ENCODE results near the gene ARCN1. TPM values are rescaled to one million over a fixed set of nuclear protein-coding genes. Genes with fewer than 3 reads are reported as not detected.

The ARCN1 gene
- 10 to 100 TPM; 44.7 to 58.0 TPM for polyA plus RNA-seq

- WGBS, 2 donors = 0 to 1% methylated on average over 54 to 55 of the region's 55 CpGs
Observed at GRCh38 chr11:118572061-118572980, at the start of gene ARCN1. TSS of gene ARCN1 (plus strand) at chr11:118572409. CDS start at chr11:118572548, 139 bp downstream.

DNA sequence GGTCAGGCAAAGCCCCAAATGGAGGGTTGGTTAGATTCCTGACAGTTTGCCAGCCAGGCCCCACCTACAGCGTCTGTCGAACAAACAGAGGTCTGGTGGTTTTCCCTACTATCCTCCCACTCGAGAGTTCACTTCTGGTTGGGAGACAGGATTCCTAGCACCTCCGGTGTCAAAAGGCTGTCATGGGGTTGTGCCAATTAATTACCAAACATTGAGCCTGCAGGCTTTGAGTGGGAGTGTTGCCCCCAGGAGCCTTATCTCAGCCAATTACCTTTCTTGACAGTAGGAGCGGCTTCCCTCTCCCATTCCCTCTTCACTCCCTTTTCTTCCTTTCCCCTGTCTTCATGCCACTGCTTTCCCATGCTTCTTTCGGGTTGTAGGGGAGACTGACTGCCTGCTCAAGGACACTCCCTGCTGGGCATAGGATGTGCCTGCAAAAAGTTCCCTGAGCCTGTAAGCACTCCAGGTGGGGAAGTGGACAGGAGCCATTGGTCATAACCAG, 49.6 kb upstream of the ARCN1 start:
- Histone ChIP-seq H3K36me3 (ENCODE audit: control insufficient read depth in 2 of 2, insufficient read depth in 2 of 2, low read length in 1 of 2) (peaks cover 3 to 22% of the 10 kb centered on the region in 2 donors), H3K4me1 (ENCODE audit: control insufficient read depth in 2 of 2, insufficient read depth in 2 of 2, low read length in 1 of 2) (no peaks in the 10 kb centered on the region), H3K27ac (ENCODE audit: low read depth in 2 of 2, low read length in 1 of 2) (no peak overlapping the region), H3K4me3 (ENCODE audit: low read depth in 1 of 2, low read length in 2 of 2) (no peak overlapping the region), H3K9me3 (ENCODE audit: control insufficient read depth in 2 of 2, insufficient read depth in 1 of 2, low read depth in 1 of 2, low read length in 1 of 2) (no peaks in the 10 kb centered on the region), H3K27me3 (ENCODE audit: control insufficient read depth in 1 of 2, insufficient read depth in 2 of 2, low read length in 2 of 2) (no peaks in the 10 kb centered on the region)
- WGBS, 2 donors = 45 to 47% methylated on average over 6 of the region's 6 CpGs

More at GRCh38 chr11:118572061-118572980, at the start of gene ARCN1:
- Histone ChIP-seq H3K4me3 (ENCODE audit: low read depth in 1 of 2, low read length in 2 of 2) (peak within 1 kb of the TSS; percentile 88 to 91), H3K27me3 (ENCODE audit: control insufficient read depth in 1 of 2, insufficient read depth in 2 of 2, low read length in 2 of 2) (no peaks in the 10 kb centered on the region), H3K4me1 (ENCODE audit: control insufficient read depth in 2 of 2, insufficient read depth in 2 of 2, low read length in 1 of 2) (peaks cover 0 to 2% of the 10 kb centered on the region in 2 donors), H3K9me3 (ENCODE audit: control insufficient read depth in 2 of 2, insufficient read depth in 1 of 2, low read depth in 1 of 2, low read length in 1 of 2) (no peaks in the 10 kb centered on the region), H3K36me3 (ENCODE audit: control insufficient read depth in 2 of 2, insufficient read depth in 2 of 2, low read length in 1 of 2) (no peaks in the 10 kb centered on the region), H3K27ac (ENCODE audit: low read depth in 2 of 2, low read length in 1 of 2) (peak within 1 kb of the TSS; percentile 93 to 97)

DNA sequence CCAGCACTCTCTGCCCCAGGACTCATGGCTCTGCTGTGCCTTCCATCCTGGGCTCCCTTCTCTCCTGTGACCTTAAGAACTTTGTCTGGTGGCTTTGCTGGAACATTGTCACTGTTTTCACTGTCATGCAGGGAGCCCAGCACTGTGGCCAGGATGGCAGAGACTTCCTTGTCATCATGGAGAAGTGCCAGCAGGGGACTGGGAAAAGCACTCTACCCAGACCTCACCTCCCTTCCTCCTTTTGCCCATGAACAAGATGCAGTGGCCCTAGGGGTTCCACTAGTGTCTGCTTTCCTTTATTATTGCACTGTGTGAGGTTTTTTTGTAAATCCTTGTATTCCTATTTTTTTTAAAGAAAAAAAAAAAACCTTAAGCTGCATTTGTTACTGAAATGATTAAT, 47.9 kb upstream of the ARCN1 start:
- Histone ChIP-seq H3K27me3 (ENCODE audit: control insufficient read depth in 1 of 2, insufficient read depth in 2 of 2, low read length in 2 of 2) (no peaks in the 10 kb centered on the region), H3K36me3 (ENCODE audit: control insufficient read depth in 2 of 2, insufficient read depth in 2 of 2, low read length in 1 of 2) (peaks cover 3 to 22% of the 10 kb centered on the region in 2 donors), H3K4me3 (ENCODE audit: low read depth in 1 of 2, low read length in 2 of 2) (no peak overlapping the region), H3K27ac (ENCODE audit: low read depth in 2 of 2, low read length in 1 of 2) (no peak overlapping the region), H3K4me1 (ENCODE audit: control insufficient read depth in 2 of 2, insufficient read depth in 2 of 2, low read length in 1 of 2) (peaks cover 2 to 6% of the 10 kb centered on the region in 2 donors), H3K9me3 (ENCODE audit: control insufficient read depth in 2 of 2, insufficient read depth in 1 of 2, low read depth in 1 of 2, low read length in 1 of 2) (no peaks in the 10 kb centered on the region)

DNA sequence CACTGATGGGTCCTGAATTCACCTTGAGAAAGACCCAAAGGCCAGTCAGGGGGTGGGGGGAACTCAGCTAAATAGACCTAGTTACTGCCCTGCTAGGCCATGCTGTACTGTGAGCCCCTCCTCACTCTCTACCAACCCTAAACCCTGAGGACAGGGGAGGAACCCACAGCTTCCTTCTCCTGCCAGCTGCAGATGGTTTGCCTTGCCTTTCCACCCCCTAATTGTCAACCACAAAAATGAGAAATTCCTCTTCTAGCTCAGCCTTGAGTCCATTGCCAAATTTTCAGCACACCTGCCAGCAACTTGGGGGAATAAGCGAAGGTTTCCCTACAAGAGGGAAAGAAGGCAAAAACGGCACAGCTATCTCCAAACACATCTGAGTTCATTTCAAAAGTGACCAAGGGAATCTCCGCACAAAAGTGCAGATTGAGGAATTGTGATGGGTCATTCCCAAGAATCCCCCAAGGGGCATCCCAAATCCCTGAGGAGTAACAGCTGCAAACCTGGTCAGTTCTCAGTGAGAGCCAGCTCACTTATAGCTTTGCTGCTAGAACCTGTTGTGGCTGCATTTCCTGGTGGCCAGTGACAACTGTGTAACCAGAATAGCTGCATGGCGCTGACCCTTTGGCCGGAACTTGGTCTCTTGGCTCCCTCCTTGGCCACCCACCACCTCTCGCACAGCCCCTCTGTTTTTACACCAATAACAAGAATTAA, 47.3 kb upstream of the ARCN1 start:
- Histone ChIP-seq H3K9me3 (ENCODE audit: control insufficient read depth in 2 of 2, insufficient read depth in 1 of 2, low read depth in 1 of 2, low read length in 1 of 2) (no peaks in the 10 kb centered on the region), H3K27ac (ENCODE audit: low read depth in 2 of 2, low read length in 1 of 2) (no peak overlapping the region), H3K4me3 (ENCODE audit: low read depth in 1 of 2, low read length in 2 of 2) (no peak overlapping the region), H3K36me3 (ENCODE audit: control insufficient read depth in 2 of 2, insufficient read depth in 2 of 2, low read length in 1 of 2) (peaks cover 3 to 20% of the 10 kb centered on the region in 2 donors), H3K27me3 (ENCODE audit: control insufficient read depth in 1 of 2, insufficient read depth in 2 of 2, low read length in 2 of 2) (no peaks in the 10 kb centered on the region), H3K4me1 (ENCODE audit: control insufficient read depth in 2 of 2, insufficient read depth in 2 of 2, low read length in 1 of 2) (peaks cover 2 to 9% of the 10 kb centered on the region in 2 donors)
- WGBS, 2 donors = 82 to 85% methylated on average over 6 of the region's 6 CpGs

- Histone ChIP-seq H3K27ac (ENCODE audit: low read depth in 2 of 2, low read length in 1 of 2) (no peak overlapping the region), H3K27me3 (ENCODE audit: control insufficient read depth in 1 of 2, insufficient read depth in 2 of 2, low read length in 2 of 2) (no peaks in the 10 kb centered on the region), H3K4me3 (ENCODE audit: low read depth in 1 of 2, low read length in 2 of 2) (no peak overlapping the region), H3K9me3 (ENCODE audit: control insufficient read depth in 2 of 2, insufficient read depth in 1 of 2, low read depth in 1 of 2, low read length in 1 of 2) (no peaks in the 10 kb centered on the region), H3K4me1 (ENCODE audit: control insufficient read depth in 2 of 2, insufficient read depth in 2 of 2, low read length in 1 of 2) (peaks cover 2 to 15% of the 10 kb centered on the region in 2 donors), H3K36me3 (ENCODE audit: control insufficient read depth in 2 of 2, insufficient read depth in 2 of 2, low read length in 1 of 2) (peaks cover 3 to 17% of the 10 kb centered on the region in 2 donors)
- 82 to 83% methylated on average over 2 of the region's 2 CpGs for WGBS, 2 donors
Observed at GRCh38 chr11:118526688-118527087, 45.5 kb upstream of the ARCN1 start.

DNA sequence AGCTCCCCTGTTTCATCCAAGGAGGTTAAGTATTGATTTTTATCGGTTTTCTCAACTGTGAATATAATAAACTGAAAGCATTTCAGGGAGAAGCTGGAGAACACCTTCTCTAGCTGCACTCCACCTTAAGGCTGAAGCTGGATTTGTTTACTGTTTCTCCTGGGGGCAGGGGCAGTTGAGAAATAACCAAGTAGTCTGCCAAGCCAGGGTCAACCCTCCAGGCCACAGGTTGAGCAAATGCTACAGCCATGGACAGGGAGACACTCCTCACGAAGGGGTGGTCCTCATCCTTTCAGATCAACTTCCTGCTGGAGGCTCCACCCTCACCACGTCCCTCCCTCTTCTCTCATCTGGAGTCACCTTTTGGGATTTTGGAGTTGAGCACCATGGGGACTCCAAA, 45.1 kb upstream of the ARCN1 start, which contains the start of gene TTC36:
TTC36 (plus strand) TSS at position 366 of the 400 bp plus-strand sequence; CDS start at position 387, 21 bp downstream.
- H3K9me3 ChIP-seq (ENCODE audit: control insufficient read depth in 2 of 2, insufficient read depth in 1 of 2, low read depth in 1 of 2, low read length in 1 of 2) = no peaks in the 10 kb centered on the region
- peaks cover 3 to 12% of the 10 kb centered on the region in 2 donors for H3K36me3 ChIP-seq (ENCODE audit: control insufficient read depth in 2 of 2, insufficient read depth in 2 of 2, low read length in 1 of 2)
- peaks cover 2 to 18% of the 10 kb centered on the region in 2 donors for H3K4me1 ChIP-seq (ENCODE audit: control insufficient read depth in 2 of 2, insufficient read depth in 2 of 2, low read length in 1 of 2)
- H3K27ac ChIP-seq (ENCODE audit: low read depth in 2 of 2, low read length in 1 of 2) = no peak within 1 kb of the TSS
- 52 to 57% methylated on average over 3 of the region's 3 CpGs for WGBS, 2 donors
- H3K4me3 ChIP-seq (ENCODE audit: low read depth in 1 of 2, low read length in 2 of 2) = no peak within 1 kb of the TSS
- no peaks in the 10 kb centered on the region for H3K27me3 ChIP-seq (ENCODE audit: control insufficient read depth in 1 of 2, insufficient read depth in 2 of 2, low read length in 2 of 2)

- H3K27ac ChIP-seq (ENCODE audit: low read depth in 2 of 2, low read length in 1 of 2) = no peak overlapping the region
- H3K4me1 ChIP-seq (ENCODE audit: control insufficient read depth in 2 of 2, insufficient read depth in 2 of 2, low read length in 1 of 2) = peaks cover 2 to 18% of the 10 kb centered on the region in 2 donors
- H3K4me3 ChIP-seq (ENCODE audit: low read depth in 1 of 2, low read length in 2 of 2) = no peak overlapping the region
- H3K27me3 ChIP-seq (ENCODE audit: control insufficient read depth in 1 of 2, insufficient read depth in 2 of 2, low read length in 2 of 2) = no peaks in the 10 kb centered on the region
- H3K36me3 ChIP-seq (ENCODE audit: control insufficient read depth in 2 of 2, insufficient read depth in 2 of 2, low read length in 1 of 2) = peaks cover 3 to 10% of the 10 kb centered on the region in 2 donors
- WGBS, 2 donors = 89 to 91% methylated on average over 6 of the region's 6 CpGs
- no peaks in the 10 kb centered on the region for H3K9me3 ChIP-seq (ENCODE audit: control insufficient read depth in 2 of 2, insufficient read depth in 1 of 2, low read depth in 1 of 2, low read length in 1 of 2)
Observed at GRCh38 chr11:118528511-118528910, 43.7 kb upstream of the ARCN1 start.

DNA sequence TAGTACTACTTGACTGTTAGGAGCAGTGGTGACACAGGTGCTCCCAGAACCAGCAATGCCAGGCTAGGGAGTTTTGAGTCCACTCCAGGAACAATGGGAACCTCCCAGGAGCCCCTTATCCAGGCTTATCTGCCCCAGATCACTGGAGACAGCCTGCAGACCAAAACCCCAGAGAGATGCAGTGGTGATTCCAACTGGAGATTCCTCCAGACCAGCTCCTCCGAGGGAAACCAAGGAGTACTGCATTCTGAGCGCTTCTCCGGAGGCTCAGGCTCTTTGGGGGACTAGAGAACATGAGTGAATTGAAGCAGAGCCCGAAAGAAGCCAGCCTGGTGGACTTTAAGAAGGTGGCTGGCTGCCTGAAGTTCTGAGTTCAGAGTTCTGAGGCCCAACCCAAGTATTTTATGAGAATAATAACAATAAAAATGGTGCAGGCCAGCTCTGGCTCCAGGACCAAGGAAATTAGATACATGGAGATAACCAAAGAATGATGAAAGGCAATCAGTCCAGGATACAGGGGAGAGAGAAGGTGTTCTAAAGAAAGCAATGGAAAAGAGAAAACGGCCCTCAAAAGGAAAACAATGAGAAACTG, 42.5 kb upstream of the ARCN1 start:
- H3K27ac ChIP-seq (ENCODE audit: low read depth in 2 of 2, low read length in 1 of 2) = no peak overlapping the region

GRCh38 chr11:118530180-118530682, 42.0 kb upstream of the ARCN1 start:
- peaks cover 0 to 9% of the 10 kb centered on the region in 2 donors for H3K36me3 ChIP-seq (ENCODE audit: control insufficient read depth in 2 of 2, insufficient read depth in 2 of 2, low read length in 1 of 2)
- no peaks in the 10 kb centered on the region for H3K9me3 ChIP-seq (ENCODE audit: control insufficient read depth in 2 of 2, insufficient read depth in 1 of 2, low read depth in 1 of 2, low read length in 1 of 2)
- no peaks in the 10 kb centered on the region for H3K27me3 ChIP-seq (ENCODE audit: control insufficient read depth in 1 of 2, insufficient read depth in 2 of 2, low read length in 2 of 2)
- H3K27ac ChIP-seq (ENCODE audit: low read depth in 2 of 2, low read length in 1 of 2) = peak overlapping the region; percentile 19 to 40
- peak overlapping the region; percentile 66 to 76 for H3K4me3 ChIP-seq (ENCODE audit: low read depth in 1 of 2, low read length in 2 of 2)
- WGBS, 2 donors = 4% methylated on average over 26 to 31 of the region's 31 CpGs
- H3K4me1 ChIP-seq (ENCODE audit: control insufficient read depth in 2 of 2, insufficient read depth in 2 of 2, low read length in 1 of 2) = peaks cover 2 to 18% of the 10 kb centered on the region in 2 donors

More for the DNA sequence above, 42.5 kb upstream of the ARCN1 start:
- peaks cover 0 to 7% of the 10 kb centered on the region in 2 donors for H3K36me3 ChIP-seq (ENCODE audit: control insufficient read depth in 2 of 2, insufficient read depth in 2 of 2, low read length in 1 of 2)
- H3K9me3 ChIP-seq (ENCODE audit: control insufficient read depth in 2 of 2, insufficient read depth in 1 of 2, low read depth in 1 of 2, low read length in 1 of 2) = no peaks in the 10 kb centered on the region
- peak overlapping the region in 1 of 2 donors; percentile 66 for H3K4me3 ChIP-seq (ENCODE audit: low read depth in 1 of 2, low read length in 2 of 2)
- WGBS, 2 donors = 61 to 68% methylated on average over 5 of the region's 5 CpGs
- no peaks in the 10 kb centered on the region for H3K27me3 ChIP-seq (ENCODE audit: control insufficient read depth in 1 of 2, insufficient read depth in 2 of 2, low read length in 2 of 2)
- peaks cover 2 to 18% of the 10 kb centered on the region in 2 donors for H3K4me1 ChIP-seq (ENCODE audit: control insufficient read depth in 2 of 2, insufficient read depth in 2 of 2, low read length in 1 of 2)

Data from esophagus (tissue), 2 donors.